Stimulated activated CD8-positive, alpha-beta memory T cell treated with anti-CD3 and anti-CD28 coated beads, Interleukin-12 subunit alpha, Interleukin-12 subunit beta, amount 100 ng/mL, for 24 hours (primary cell): ENCODE measurements around the gene KIF21B.

Experiments
- DNase-seq: peaks from one replicate; pipeline ENCODE4 v3.0.0-alpha.2; 2020; ENCODE audit errors: extremely low read depth

KIF21B gene

GRCh38 chr1:201020721-201021629 is 2.5 kb downstream of the KIF21B start:
- DNase-seq, result no peak

DNA sequence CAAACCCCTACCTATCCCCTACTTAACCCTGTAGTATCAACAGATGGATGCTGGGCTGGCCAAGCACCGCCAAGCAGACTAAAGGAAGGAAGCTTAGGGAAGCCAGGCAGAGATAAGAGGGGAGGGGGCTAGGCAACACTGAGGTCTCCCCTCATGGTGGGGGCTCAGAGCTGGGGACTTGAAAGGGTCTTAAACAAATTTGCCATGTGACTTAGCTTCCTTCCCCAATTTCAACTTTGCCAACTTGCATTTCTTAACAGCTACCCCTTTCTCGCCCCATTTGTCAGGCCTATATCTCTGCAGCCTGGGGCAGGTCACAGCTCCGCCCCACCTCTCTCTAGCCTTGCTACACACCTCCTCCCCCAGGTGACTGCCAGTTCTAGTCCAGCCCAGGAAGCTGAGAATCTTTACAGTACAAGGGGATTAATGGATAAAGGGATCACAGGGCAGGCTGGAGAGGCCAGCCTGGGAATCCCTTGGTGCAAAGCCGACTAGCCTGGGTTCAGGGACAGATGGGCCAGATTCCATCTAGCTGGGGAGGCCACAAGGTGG is 3.4 kb downstream of the KIF21B start:
- DNase-seq, result no peak

- peak; percentile 68 for DNase-seq
Observed at GRCh38 chr1:201019321-201019977, 4.1 kb downstream of the KIF21B start.

GRCh38 chr1:201017828-201018163 is 5.7 kb downstream of the KIF21B start:
- no peak for DNase-seq

- no peak for DNase-seq
Observed at GRCh38 chr1:201016943-201017827, 6.3 kb downstream of the KIF21B start.

DNA sequence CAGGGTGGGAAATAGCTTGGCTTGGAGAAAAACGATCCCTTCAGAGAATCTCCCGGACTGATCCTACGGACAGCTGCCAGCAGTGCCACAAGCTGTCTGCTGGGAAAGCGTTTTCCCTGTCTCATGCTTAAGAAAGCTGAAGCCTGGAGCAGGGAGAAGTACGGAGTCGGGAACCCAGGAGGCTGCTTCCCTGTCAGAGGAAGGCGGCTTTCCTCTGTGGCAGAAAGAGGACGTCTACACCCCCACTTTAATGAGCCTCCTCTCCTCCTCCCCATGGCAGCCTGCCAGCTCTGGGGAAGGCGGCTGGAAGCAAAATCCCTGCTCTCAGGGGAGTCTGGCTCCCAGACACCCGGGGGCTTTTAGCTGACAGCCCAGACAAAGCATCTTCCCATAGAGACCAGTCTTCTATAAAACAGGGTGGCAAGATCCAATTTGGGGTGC is 7.3 kb downstream of the KIF21B start:
- no peak for DNase-seq

DNA sequence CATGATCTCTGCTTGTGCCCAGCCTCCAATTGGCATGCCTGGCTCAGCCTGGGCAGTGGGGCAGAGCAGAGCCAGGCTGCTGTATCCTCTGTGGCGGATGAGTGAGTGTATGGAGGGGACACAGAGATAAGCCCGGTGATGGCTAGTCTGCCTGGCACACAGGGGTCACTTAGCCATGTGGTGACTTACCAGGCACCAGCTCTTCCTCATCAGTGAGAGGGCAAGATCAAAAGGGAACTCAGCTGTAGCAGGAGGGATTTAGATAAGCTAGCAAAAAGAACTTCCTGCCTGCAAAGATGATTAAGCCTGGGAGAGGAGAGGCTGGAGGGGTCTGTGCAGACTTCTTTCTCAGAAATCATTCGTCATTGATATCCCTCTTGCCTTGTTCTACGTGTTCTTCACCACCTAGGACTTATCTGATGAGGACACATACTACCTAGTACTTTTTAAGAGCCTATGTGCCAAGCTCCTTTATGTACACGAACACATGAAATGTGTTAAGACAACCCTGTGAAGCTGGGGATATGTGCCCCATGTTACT is 7.9 kb downstream of the KIF21B start:
- DNase-seq, result no peak

- DNase-seq, result no peak
Observed at GRCh38 chr1:201014816-201015200, 8.7 kb downstream of the KIF21B start.

DNA sequence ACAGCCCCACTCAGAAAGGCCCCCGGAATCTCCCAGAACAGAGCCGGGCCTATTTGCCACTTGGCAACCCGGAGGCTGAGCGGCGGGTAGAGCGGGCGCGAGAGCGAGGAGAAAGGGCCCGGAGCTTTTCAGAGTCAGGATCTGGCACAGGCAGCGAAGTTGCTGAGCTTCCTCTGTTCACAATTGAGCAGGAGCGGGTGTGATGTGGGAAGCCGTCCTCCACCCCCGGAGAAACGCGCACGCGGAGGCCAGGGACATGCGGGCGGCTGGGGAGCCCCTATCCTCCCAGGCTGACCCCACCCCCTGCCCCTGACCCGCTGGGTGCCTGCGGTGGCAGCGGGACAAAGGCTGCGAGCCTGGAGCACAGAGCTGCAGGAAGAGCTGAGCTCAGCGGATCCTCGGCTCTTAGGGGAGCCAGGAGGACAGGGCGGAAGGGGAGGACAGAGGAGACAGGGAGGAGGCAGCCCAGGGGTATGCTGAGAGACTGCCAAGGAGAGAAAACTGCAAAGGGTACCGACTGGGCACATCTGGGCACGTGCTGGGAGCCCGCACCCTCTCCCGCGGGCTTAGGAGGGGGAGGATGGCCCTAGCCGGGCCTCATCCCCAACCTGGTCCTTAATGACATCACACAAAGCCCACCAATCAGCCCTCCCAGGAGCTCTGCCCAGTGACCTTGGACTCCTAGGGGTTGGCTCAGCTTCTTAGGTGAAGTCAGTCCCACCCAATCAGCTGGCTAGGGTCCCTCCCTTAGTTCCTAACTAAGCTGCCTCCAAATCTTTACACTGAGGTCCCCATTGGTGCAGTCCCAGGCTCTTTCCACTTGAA is 9.3 kb downstream of the KIF21B start:
- DNase-seq, result no peak

- DNase-seq, result no peak
Observed at GRCh38 chr1:201013031-201013485, 10.5 kb downstream of the KIF21B start.

DNA sequence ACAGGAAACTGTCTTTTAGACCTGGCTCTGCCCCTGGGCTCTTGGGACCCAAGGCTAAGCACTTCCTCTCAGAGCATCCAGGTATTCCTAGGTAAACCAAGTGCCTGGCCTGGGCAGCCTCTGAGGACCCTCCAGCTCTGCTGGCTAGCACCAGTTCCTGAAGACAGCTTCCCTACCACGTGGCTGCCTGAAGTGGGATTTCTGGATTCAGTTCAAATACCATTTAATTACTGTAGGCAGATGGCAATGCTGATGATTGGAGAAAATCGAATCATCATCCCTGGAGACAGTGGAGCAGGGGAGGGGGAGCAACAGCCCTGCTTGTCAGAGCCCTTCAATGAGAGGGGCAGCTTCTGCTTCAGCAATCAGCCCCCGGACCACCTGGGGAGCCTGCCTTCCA is 11.9 kb downstream of the KIF21B start:
- no peak for DNase-seq

DNA sequence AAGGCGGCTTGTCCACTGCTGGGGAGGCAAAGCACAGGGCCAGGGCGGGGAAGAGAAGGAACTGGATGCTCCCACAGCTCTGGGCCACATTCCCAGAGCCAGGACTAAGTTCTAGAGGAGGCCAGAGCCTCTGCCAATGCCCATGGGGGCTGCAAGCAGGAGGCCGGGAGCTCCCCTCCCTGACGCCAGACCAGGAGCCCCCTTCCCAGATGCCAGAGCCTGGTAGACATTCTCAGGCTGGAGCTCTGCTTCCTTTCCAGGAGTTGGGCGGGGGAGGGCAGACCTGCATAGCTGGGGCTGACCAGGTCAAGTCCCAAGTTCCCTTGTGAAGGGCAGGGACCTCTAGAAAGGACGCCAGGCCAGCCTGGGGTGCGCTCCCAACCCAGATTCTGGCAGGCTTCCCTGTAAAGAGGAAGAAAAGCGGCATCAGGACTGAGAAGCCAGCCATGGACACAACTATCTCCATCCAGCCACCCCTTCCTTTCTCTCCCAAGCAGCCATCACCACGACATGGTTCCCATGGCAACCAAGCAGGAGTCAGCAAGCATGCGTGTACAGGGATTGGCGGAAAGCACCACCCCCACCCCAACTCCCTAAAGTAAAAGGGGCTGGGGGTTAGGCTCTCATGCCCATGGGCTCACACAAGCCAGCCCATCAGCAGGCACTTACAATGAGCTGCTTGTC is 13.4 kb downstream of the KIF21B start:
- no peak for DNase-seq

- DNase-seq, result no peak
Observed at GRCh38 chr1:201008666-201009360, 14.7 kb downstream of the KIF21B start.

- DNase-seq, result no peak
Observed at GRCh38 chr1:201007481-201007880, 16.0 kb downstream of the KIF21B start.

GRCh38 chr1:201006450-201006849 is 17.1 kb downstream of the KIF21B start:
- DNase-seq, result no peak

- no peak for DNase-seq
Observed at GRCh38 chr1:201004732-201005131, 18.8 kb downstream of the KIF21B start.

GRCh38 chr1:201004154-201004553 is 19.4 kb downstream of the KIF21B start:
- DNase-seq, result no peak

DNA sequence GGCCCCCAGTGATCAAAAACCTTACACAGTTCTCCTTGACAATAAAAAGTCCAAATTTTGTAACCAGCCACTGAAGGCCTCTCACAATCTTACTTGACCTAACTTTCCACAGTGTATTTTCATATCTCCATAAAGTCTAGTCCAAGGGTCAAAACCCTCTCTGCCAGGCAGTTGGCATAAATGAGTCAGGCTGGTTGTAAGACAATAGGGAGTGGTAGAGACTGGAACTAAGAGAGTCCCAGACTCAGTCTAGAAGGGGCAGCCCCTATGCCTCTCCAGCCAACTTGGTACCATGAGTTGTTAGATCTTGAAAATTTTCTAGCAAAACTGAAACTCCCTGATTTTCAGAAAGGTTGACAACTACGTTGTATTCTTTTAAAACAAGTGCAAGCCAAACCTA is 21.0 kb downstream of the KIF21B start:
- DNase-seq, result no peak

- DNase-seq, result no peak
Observed at GRCh38 chr1:201001962-201002361, 21.6 kb downstream of the KIF21B start.
